GM12878 (cell line): ENCODE data around the gene ACOX1. TPM values are rescaled to one million over a fixed set of nuclear protein-coding genes. Genes with fewer than 3 reads are reported as not detected.

ENCODE experiments used
- ATAC-seq: fragments of 200-7000 bp; cut with Tn5 transposase; 3 replicates; pipeline ENCODE4 v1.9.1; 2020; ENCODE audit warnings: mild to moderate bottlenecking, moderate library complexity
- BruUV-seq: library from RNA; stranded (reverse); fragments of 400-500 nt; replicated peaks from 2 replicates; lab custom pipeline; 2021; lab: Mats Ljungman, UMichigan
- CTCF ChIA-PET: fragments of 300-600 bp; sonication (Branson Sonifier 250); formaldehyde crosslinking; extraction: SDS; loops from one replicate; lab custom pipeline; 2021; ENCODE audit warnings: inconsistent platforms; lab: Yijun Ruan, JAX
- POLR2A ChIA-PET: fragments of 350-600 bp; formaldehyde crosslinking; extraction: SDS; loops from one replicate; lab custom pipeline; 2021; ENCODE audit warnings: inconsistent platforms; lab: Charles Lee
- RAD21 ChIA-PET: fragments of 300-600 bp; sonication (Branson Sonifier 250); formaldehyde crosslinking; loops from one replicate; lab custom pipeline; 2023; ENCODE audit warnings: antibody characterized with exemption; ENCODE audit not compliant: unreplicated experiment; lab: Charles Lee
- SMC1A ChIA-PET: fragments of 300-600 bp; sonication (Branson Sonifier 250); formaldehyde crosslinking; loops from one replicate; lab custom pipeline; 2023; ENCODE audit not compliant: unreplicated experiment, uncharacterized antibody; lab: Charles Lee
- DNase-seq: peaks from one replicate; pipeline ENCODE4 v3.0.0-alpha.2; 2011; ENCODE audit warnings: low read depth, low spot score
- FAIRE-seq: peaks from 3 replicates; lab custom pipeline; 2011; peaks lifted over from hg19 to GRCh38; lab: Jason Lieb, UNC
- H2AFZ ChIP-seq: 2 replicates; pipeline ENCODE4 v1.6.0; 2011; ENCODE audit warnings: low read depth, low read length, control low read depth; ENCODE audit not compliant: control insufficient read depth
- H3K27ac ChIP-seq: 2 replicates; pipeline ENCODE4 v1.5.1; 2011; ENCODE audit warnings: control low read depth; ENCODE audit not compliant: control insufficient read depth, insufficient read depth
- H3K27me3 ChIP-seq, 2 experiments: replicated peaks in 1 of 2; 2 replicates each; pipeline versions ENCODE4 v1.6.0 to v1.6.1; 2011; ENCODE audit warnings: low read length in 1 of 2; ENCODE audit not compliant: control insufficient read depth in 2 of 2, insufficient read depth in 2 of 2
- H3K36me3 ChIP-seq, 2 experiments: 2 replicates each; pipeline ENCODE4 v1.5.1; 2011; ENCODE audit warnings: low read length in 1 of 2; ENCODE audit not compliant: control insufficient read depth in 2 of 2, insufficient read depth in 2 of 2
- H3K4me1 ChIP-seq: 2 replicates; pipeline ENCODE4 v1.6.1; 2011; ENCODE audit warnings: mild to moderate bottlenecking, low read length, moderate library complexity, mixed read lengths; ENCODE audit not compliant: control insufficient read depth, insufficient read depth
- H3K4me2 ChIP-seq: 2 replicates; pipeline ENCODE4 v1.6.0; 2011; ENCODE audit warnings: control low read depth; ENCODE audit not compliant: control insufficient read depth, insufficient read depth
- H3K4me3 ChIP-seq: fragments of 200-600 bp; sonication (generic); 2 replicates; pipeline ENCODE4 v1.5.1; 2016
- H3K79me2 ChIP-seq: 2 replicates; pipeline ENCODE4 v1.6.0; 2011; ENCODE audit warnings: low read length; ENCODE audit not compliant: control insufficient read depth, insufficient read depth
- H3K9ac ChIP-seq: 2 replicates; pipeline ENCODE4 v1.8.0; 2011; ENCODE audit warnings: low read length, control low read depth, mixed read lengths; ENCODE audit not compliant: control insufficient read depth, insufficient read depth
- H3K9me3 ChIP-seq: replicated peaks from 3 replicates; pipeline ENCODE4 v1.5.1; 2011; ENCODE audit warnings: mild to moderate bottlenecking, low read length; ENCODE audit not compliant: control insufficient read depth, insufficient read depth
- H4K20me1 ChIP-seq: 2 replicates; pipeline ENCODE4 v1.6.0; 2011; ENCODE audit not compliant: control insufficient read depth, insufficient read depth
- BACH1 ChIP-seq: fragments of 450-650 bp; IDR thresholded peaks from 2 replicates; pipeline ENCODE4 v1.6.1; 2017; ENCODE audit warnings: mild to moderate bottlenecking, borderline replicate concordance
- BMI1 ChIP-seq: fragments of 450-650 bp; IDR thresholded peaks from 2 replicates; pipeline ENCODE4 v1.6.1; 2016; ENCODE audit warnings: mild to moderate bottlenecking, moderate library complexity, borderline replicate concordance
- HDAC6 ChIP-seq: fragments of 200-600 bp; sonication (generic); IDR thresholded peaks from one replicate; pipeline ENCODE4 v1.8.0; 2017; ENCODE audit warnings: antibody characterized with exemption; ENCODE audit not compliant: unreplicated experiment
- MXI1 ChIP-seq: fragments of 150-350 bp; IDR thresholded peaks from 2 replicates; pipeline ENCODE4 v1.6.1; 2011; ENCODE audit warnings: low read depth, mild to moderate bottlenecking, inconsistent platforms, low read length, improper control_type of control experiment
- SIX5 ChIP-seq: IDR thresholded peaks from 2 replicates; pipeline ENCODE4 v1.6.1; 2011; ENCODE audit warnings: mild to moderate bottlenecking, low read depth, low read length, moderate library complexity; ENCODE audit not compliant: severe bottlenecking
- SMAD5 ChIP-seq: IDR thresholded peaks from 2 replicates; pipeline ENCODE4 v1.6.1; 2016; ENCODE audit warnings: antibody characterized with exemption, low read depth
- SPI1 ChIP-seq: IDR thresholded peaks from 2 replicates; pipeline ENCODE4 v1.6.1; 2011; ENCODE audit warnings: low read depth, mild to moderate bottlenecking, low read length, moderate library complexity, borderline replicate concordance; ENCODE audit not compliant: insufficient read depth
- STAT3 ChIP-seq: IDR thresholded peaks from 2 replicates; pipeline ENCODE4 v1.6.1; 2011; ENCODE audit warnings: low read depth, low read length, improper control_type of control experiment
- TBL1XR1 ChIP-seq: IDR thresholded peaks from 2 replicates; pipeline ENCODE4 v1.6.1; 2012; ENCODE audit warnings: low read depth, low read length, improper control_type of control experiment
- TCF3 ChIP-seq: IDR thresholded peaks from 2 replicates; pipeline ENCODE4 v1.6.1; 2012; ENCODE audit warnings: low read depth, mild to moderate bottlenecking, low read length, borderline replicate concordance; ENCODE audit not compliant: insufficient read depth
- ZZZ3 ChIP-seq: IDR thresholded peaks from 2 replicates; pipeline ENCODE4 v1.6.1; 2011; ENCODE audit warnings: low read depth; ENCODE audit not compliant: control insufficient read depth, insufficient read length
- WGBS: methylation state at CpG from one replicate; pipeline ENCODE4 v1.1.6; 2016; ENCODE audit warnings: low lambda C conversion rate; ENCODE audit not compliant: insufficient replicate concordance, insufficient coverage; ENCODE audit errors: missing lambda C conversion rate; 5-methylcytosine and 5-hydroxymethylcytosine counted together
- in situ Hi-C: fragments of 300-500 bp; cut with MboI; formaldehyde crosslinking; loops from 9 replicates; pipeline ENCODE4 v1.14.3; 2018; ENCODE audit warnings: mixed read lengths
- intact Hi-C: fragments of 100-400 bp; cut with micrococcal nuclease; formaldehyde crosslinking; loops from one replicate; pipeline ENCODE4 v1.14.2; 2022; ENCODE audit not compliant: unreplicated experiment
- polyA plus RNA-seq, 11 experiments: library from polyadenylated mRNA; depleted of rRNA in 4 of 11; unstranded in 6 of 11; stranded (reverse) in 5 of 11; fragments of >200 nt; fragmentation: Nextera tagmentation in 4 of 11; fragmentation: Illumina TruSeq in 1 of 11; extraction: Ambion mirVana in 4 of 11; extraction: Trizol in 1 of 11; gene quantifications; 1 replicate in 1 of 11; 2 replicates in 10 of 11; pipeline versions ENCODE4 v1.2.1 to v1.2.3, GENCODE V29; 2011 to 2016; ENCODE audit warnings: inconsistent platforms in 2 of 11, missing spikeins in 2 of 11, low read depth in 1 of 11
- total RNA-seq, 4 experiments: library from RNA; depleted of rRNA in 3 of 4; stranded (reverse); fragments of >200 nt in 3 of 4; fragmentation: Illumina TruSeq in 1 of 4; extraction: Trizol in 1 of 4; gene quantifications; 2 replicates each; pipeline versions ENCODE4 v1.2.1 to v1.2.3, GENCODE V29; 2013 to 2021
- TF ChIP-seq, protein P1 (sequence below): fragments of 450-650 bp; IDR thresholded peaks from 2 replicates; pipeline ENCODE4 v1.6.1; 2016; ENCODE audit warnings: mild to moderate bottlenecking, moderate library complexity, borderline replicate concordance

Gene ACOX1
- total and polyA plus RNA-seq, 10 of the 15 experiments (the other 5 are each of a cell fraction or from before 2014, with no cell fraction given) = 6.5 to 26.2 (median 21.6) TPM

DNA sequence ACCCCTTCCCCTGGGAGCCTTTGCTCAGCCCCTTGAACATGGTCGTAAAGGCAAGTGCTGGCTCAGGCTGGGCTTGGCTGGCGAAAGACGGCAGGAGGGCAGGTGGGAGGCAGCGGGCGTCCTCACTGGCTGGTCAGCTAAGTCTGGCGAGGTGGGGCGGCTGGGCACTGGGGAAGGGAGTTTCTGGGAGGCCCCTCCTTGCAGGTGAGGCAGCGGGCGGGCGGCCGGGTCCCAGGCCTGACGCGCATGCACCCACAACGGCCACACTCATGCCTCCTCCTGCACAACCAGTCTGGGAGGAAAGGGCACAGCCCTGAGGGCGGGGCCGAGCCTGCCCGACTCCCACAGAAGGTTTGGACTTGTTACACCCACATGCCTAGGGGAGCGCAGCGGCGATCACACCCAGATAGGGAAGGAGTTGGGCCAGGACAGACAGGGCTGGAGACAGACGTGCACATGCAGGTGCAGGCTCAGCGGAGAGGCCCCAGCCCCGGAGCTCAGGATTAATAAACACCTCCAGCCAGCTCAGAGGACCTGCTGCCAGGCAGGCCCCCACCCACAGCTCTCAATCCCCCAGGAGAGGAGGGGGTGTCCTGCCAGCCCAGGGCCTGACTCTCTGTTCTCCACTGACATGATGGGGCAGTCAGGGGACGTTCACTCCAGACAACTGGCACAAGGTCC lies 48.3 kb upstream of the ACOX1 start, which contains the start of gene EVPL:
TSS of gene EVPL (minus strand) at position 148 of the 681 bp plus-strand sequence. CDS start at position 40, 108 bp downstream.
- DNase-seq (no peak), FAIRE-seq (no peak), ATAC-seq (no peak)
- ChIA-PET RAD21 (no interaction called here), CTCF (no interaction called here), POLR2A (no interaction called here), SMC1A (no interaction called here)
- Histone ChIP-seq H4K20me1 (no peaks in the 10 kb centered on the region), H3K9ac (no peak within 1 kb of the TSS), H2AFZ (no peak within 1 kb of the TSS), H3K79me2 (no peaks in the 10 kb centered on the region), H3K36me3 (no peaks in the 10 kb centered on the region), H3K27me3 (no peaks in the 10 kb centered on the region), H3K4me3 (no peak within 1 kb of the TSS), H3K4me1 (no peaks in the 10 kb centered on the region), H3K9me3 (no peaks in the 10 kb centered on the region), H3K4me2 (no peak within 1 kb of the TSS), H3K27ac (no peak within 1 kb of the TSS)
- in situ Hi-C loops = no loop called here
- WGBS = 51% methylated on average over 19 of the region's 24 CpGs
- BruUV-seq = no TSS peak
- TF ChIP-seq SIX5 (no peak), ZZZ3 (no peak), SMAD5 (no peak), BACH1 (no peak), BMI1 (no peak), SPI1 (no peak)
- intact Hi-C loops = no loop called here

DNA sequence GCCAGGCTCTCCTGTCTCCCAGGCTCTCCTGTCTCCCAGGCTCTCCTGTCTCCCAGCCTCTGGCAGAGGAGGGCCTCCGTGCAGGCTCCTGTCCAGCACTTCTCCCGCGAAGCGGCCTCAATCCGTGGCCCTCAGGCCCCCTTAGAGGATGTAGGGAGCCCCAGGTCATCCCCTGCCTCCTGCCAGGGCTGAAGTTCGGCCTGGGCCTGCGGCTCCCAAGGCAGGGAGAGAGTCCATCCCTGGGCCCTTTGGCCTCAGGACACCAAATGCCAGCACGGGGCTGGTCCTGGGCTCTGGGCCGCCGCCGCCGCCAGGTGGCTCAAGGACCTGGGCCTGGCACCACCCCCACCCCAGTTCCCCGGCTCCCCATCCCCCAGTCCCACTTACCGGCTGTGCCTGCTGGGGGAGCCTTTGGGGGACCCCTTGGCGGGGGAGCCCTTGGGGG lies 47.8 kb upstream of the ACOX1 start:
- H3K9me3 ChIP-seq = no peaks in the 10 kb centered on the region
- H3K4me2 ChIP-seq = no peak overlapping the region
- 56% methylated on average over 15 of the region's 15 CpGs for WGBS
- H3K9ac ChIP-seq = no peak overlapping the region
- SMC1A ChIA-PET = no interaction called here
- H2AFZ ChIP-seq = no peak overlapping the region
- no peaks in the 10 kb centered on the region for H3K27me3 ChIP-seq
- POLR2A ChIA-PET = no interaction called here
- RAD21 ChIA-PET = no interaction called here
- H3K79me2 ChIP-seq = no peaks in the 10 kb centered on the region
- no peak for ATAC-seq
- DNase-seq = no peak
- no peak overlapping the region for H3K4me3 ChIP-seq
- H3K4me1 ChIP-seq = no peaks in the 10 kb centered on the region
- H4K20me1 ChIP-seq = no peaks in the 10 kb centered on the region
- CTCF ChIA-PET = no interaction called here
- in situ Hi-C loops = no loop called here
- no peak overlapping the region for H3K27ac ChIP-seq
- intact Hi-C loops = no loop called here
- FAIRE-seq = no peak
- no peaks in the 10 kb centered on the region for H3K36me3 ChIP-seq
- no TSS peak for BruUV-seq
- TF ChIP-seq TBL1XR1 = no peak
- no peak for TF ChIP-seq TCF3
- no peak for TF ChIP-seq MXI1
- TF ChIP-seq STAT3 = no peak
- no peak for TF ChIP-seq HDAC6
- TF ChIP-seq, protein P1, sequence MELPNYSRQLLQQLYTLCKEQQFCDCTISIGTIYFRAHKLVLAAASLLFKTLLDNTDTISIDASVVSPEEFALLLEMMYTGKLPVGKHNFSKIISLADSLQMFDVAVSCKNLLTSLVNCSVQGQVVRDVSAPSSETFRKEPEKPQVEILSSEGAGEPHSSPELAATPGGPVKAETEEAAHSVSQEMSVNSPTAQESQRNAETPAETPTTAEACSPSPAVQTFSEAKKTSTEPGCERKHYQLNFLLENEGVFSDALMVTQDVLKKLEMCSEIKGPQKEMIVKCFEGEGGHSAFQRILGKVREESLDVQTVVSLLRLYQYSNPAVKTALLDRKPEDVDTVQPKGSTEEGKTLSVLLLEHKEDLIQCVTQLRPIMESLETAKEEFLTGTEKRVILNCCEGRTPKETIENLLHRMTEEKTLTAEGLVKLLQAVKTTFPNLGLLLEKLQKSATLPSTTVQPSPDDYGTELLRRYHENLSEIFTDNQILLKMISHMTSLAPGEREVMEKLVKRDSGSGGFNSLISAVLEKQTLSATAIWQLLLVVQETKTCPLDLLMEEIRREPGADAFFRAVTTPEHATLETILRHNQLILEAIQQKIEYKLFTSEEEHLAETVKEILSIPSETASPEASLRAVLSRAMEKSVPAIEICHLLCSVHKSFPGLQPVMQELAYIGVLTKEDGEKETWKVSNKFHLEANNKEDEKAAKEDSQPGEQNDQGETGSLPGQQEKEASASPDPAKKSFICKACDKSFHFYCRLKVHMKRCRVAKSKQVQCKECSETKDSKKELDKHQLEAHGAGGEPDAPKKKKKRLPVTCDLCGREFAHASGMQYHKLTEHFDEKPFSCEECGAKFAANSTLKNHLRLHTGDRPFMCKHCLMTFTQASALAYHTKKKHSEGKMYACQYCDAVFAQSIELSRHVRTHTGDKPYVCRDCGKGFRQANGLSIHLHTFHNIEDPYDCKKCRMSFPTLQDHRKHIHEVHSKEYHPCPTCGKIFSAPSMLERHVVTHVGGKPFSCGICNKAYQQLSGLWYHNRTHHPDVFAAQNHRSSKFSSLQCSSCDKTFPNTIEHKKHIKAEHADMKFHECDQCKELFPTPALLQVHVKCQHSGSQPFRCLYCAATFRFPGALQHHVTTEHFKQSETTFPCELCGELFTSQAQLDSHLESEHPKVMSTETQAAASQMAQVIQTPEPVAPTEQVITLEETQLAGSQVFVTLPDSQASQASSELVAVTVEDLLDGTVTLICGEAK = no peak
